ENCODE data around the gene RABGEF1.

Gene RABGEF1

GRCh38 chr7:66860767-66861166 lies 120.2 kb downstream of the RABGEF1 start:
- H3K4me3 ChIP-seq (ENCODE audit: low read length), result no peak overlapping the region
- H3K36me3 ChIP-seq (ENCODE audit: insufficient read depth, low read length), result peaks cover 20% of the 10 kb centered on the region
- H3K9ac ChIP-seq (ENCODE audit: low read depth, low read length), result no peak overlapping the region
- H3K27ac ChIP-seq (ENCODE audit: low read depth, low read length), result no peak overlapping the region
- no peaks in the 10 kb centered on the region for H3K27me3 ChIP-seq (ENCODE audit: insufficient read depth, low read length)
- H3K9me3 ChIP-seq (ENCODE audit: insufficient read depth, low read depth, low read length), result no peaks in the 10 kb centered on the region
- 92% methylated on average over 3 of the region's 3 CpGs for WGBS
- H3K4me1 ChIP-seq (ENCODE audit: insufficient read depth, low read length), result no peaks in the 10 kb centered on the region; the same call in 1 of the 2 replicates
